Type B pancreatic cell (in vitro differentiated cells): ENCODE measurements around the gene TPI1. TPM values are rescaled to one million over a fixed set of nuclear protein-coding genes. Genes with fewer than 3 reads are reported as not detected.

Experiments
- DNase-seq: peaks from one replicate; pipeline ENCODE4 v3.0.0; 2021; ENCODE audit warnings: mixed read lengths; ENCODE audit not compliant: unreplicated experiment; ENCODE audit errors: extremely low spot score
- H3K27ac Mint-ChIP-seq: 2 replicates; pipeline ENCODE4 v1.8.0; 2021; ENCODE audit warnings: mild to moderate bottlenecking, mixed read lengths
- H3K27me3 Mint-ChIP-seq: 2 replicates; pipeline ENCODE4 v1.8.0; 2021; ENCODE audit warnings: mixed read lengths
- H3K36me3 Mint-ChIP-seq: 2 replicates; pipeline ENCODE4 v1.8.0; 2021; ENCODE audit warnings: mixed read lengths
- H3K4me1 Mint-ChIP-seq: one replicate; pipeline ENCODE4 v1.8.0; 2021; ENCODE audit warnings: mixed read lengths; ENCODE audit not compliant: unreplicated experiment
- H3K4me3 Mint-ChIP-seq: 2 replicates; pipeline ENCODE4 v1.8.0; 2021; ENCODE audit warnings: mild to moderate bottlenecking, mixed read lengths
- H3K9me3 Mint-ChIP-seq: 2 replicates; pipeline ENCODE4 v1.8.0; 2021; ENCODE audit warnings: mixed read lengths
- total RNA-seq: library from RNA; stranded (reverse); gene quantifications from 2 replicates; pipeline ENCODE4 v1.2.1, GENCODE V29; 2021; ENCODE audit warnings: low replicate concordance
- TF ChIP-seq, protein P1 (sequence below): fragments of 200-600 bp; sonication (generic); conservative IDR thresholded peaks from 2 replicates; pipeline ENCODE4 v1.5.0; 2021; ENCODE audit warnings: antibody characterized with exemption, mild to moderate bottlenecking

The TPI1 gene
- total RNA-seq, 1 donor from 2014 or later, result 565 TPM

DNA sequence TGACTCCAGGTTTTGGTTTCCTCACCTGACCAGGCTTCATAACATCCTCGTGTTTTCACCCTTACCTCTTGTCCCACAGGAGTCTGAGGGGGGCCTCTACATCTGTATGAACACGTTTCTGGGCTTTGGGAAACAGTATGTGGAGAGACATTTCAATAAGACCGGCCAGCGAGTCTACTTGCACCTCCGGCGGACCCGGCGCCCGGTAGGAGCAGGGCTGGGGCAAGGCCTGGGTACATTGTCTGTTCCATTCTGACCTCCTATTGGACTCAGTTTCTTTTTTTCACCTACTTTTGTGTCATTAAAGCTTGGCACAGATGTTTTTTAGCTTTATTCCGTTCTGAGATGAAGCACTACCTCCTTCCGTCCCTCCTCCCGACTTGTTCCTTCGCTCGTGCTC is 12.0 kb upstream of the TPI1 start:
- Mint-ChIP-seq H3K27me3 (peaks cover 2% of the 10 kb centered on the region), H3K4me3 (no peak overlapping the region), H3K9me3 (no peaks in the 10 kb centered on the region), H3K36me3 (peaks cover 27% of the 10 kb centered on the region), H3K27ac (peak overlapping the region; percentile 27), H3K4me1 (peaks cover 12% of the 10 kb centered on the region)
- TF ChIP-seq, protein P1, sequence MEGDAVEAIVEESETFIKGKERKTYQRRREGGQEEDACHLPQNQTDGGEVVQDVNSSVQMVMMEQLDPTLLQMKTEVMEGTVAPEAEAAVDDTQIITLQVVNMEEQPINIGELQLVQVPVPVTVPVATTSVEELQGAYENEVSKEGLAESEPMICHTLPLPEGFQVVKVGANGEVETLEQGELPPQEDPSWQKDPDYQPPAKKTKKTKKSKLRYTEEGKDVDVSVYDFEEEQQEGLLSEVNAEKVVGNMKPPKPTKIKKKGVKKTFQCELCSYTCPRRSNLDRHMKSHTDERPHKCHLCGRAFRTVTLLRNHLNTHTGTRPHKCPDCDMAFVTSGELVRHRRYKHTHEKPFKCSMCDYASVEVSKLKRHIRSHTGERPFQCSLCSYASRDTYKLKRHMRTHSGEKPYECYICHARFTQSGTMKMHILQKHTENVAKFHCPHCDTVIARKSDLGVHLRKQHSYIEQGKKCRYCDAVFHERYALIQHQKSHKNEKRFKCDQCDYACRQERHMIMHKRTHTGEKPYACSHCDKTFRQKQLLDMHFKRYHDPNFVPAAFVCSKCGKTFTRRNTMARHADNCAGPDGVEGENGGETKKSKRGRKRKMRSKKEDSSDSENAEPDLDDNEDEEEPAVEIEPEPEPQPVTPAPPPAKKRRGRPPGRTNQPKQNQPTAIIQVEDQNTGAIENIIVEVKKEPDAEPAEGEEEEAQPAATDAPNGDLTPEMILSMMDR, result no peak
- DNase-seq, result no peak

DNA sequence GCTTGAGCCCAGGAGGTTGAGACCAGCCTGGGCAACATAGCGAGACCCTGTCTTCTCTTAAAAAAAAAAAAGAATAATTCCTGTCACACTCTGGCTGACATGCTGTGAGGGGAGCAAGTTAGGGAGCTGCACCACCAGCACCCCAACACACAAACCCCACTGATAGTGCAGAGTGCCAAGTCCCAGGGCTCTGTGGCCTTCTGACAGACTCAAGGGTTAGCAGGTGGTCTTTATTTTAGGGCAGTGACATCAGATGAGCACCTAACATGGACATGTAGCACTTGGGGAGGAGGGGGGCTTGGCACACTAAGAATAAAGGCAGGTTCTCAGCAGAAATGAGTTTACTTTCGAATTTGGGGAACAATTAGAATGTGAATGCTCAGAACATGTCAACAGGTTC is 8.5 kb upstream of the TPI1 start:
- Mint-ChIP-seq H3K27me3 (no peaks in the 10 kb centered on the region), H3K4me3 (no peak overlapping the region), H3K27ac (no peak overlapping the region), H3K36me3 (peaks cover 43% of the 10 kb centered on the region), H3K9me3 (no peaks in the 10 kb centered on the region), H3K4me1 (peaks cover 5% of the 10 kb centered on the region)
- TF ChIP-seq, protein P1, result no peak
- no peak for DNase-seq

DNA sequence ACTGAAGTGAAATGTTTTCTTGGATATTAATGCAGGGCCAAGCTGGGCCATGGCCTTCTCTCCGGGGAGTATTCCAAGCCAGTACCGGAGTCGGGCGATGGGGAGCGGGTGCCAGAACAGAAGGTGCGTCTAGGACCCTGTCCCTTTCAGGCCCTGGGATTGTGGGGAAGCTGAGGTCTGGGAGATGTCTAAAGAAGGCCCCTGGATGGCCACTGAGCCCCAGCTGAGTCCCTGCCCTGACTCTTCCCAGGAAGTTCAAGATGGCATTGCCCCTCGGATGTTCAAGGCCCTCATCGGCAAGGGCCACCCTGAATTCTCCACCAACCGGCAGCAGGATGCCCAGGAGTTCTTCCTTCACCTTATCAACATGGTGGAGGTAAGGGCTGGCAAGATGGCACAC is 7.2 kb upstream of the TPI1 start:
- TF ChIP-seq, protein P1, result no peak
- Mint-ChIP-seq H3K4me3 (no peak overlapping the region), H3K27me3 (no peaks in the 10 kb centered on the region), H3K36me3 (peaks cover 45% of the 10 kb centered on the region), H3K27ac (no peak overlapping the region), H3K9me3 (no peaks in the 10 kb centered on the region), H3K4me1 (no peaks in the 10 kb centered on the region)
- no peak for DNase-seq

DNA sequence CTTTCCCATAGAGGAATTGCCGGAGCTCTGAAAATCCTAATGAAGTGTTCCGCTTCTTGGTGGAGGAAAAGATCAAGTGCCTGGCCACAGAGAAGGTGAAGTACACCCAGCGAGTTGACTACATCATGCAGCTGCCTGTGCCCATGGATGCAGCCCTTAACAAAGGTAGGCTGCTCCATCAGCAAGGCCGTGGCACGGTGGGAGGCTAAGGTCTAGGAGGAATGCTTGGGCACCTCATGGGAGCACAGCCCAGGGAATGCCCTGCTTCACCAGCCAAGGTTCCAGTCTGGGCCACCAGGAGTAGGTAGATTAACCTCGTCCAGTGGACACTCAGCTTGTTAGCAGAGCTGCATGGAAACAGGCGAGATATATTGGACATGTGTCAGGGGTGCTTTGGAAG is 6.4 kb upstream of the TPI1 start:
- Mint-ChIP-seq H3K27me3 (no peaks in the 10 kb centered on the region), H3K9me3 (no peaks in the 10 kb centered on the region), H3K4me3 (no peak overlapping the region), H3K4me1 (no peaks in the 10 kb centered on the region), H3K27ac (no peak overlapping the region), H3K36me3 (peaks cover 48% of the 10 kb centered on the region)
- no peak for DNase-seq
- TF ChIP-seq, protein P1, result no peak

DNA sequence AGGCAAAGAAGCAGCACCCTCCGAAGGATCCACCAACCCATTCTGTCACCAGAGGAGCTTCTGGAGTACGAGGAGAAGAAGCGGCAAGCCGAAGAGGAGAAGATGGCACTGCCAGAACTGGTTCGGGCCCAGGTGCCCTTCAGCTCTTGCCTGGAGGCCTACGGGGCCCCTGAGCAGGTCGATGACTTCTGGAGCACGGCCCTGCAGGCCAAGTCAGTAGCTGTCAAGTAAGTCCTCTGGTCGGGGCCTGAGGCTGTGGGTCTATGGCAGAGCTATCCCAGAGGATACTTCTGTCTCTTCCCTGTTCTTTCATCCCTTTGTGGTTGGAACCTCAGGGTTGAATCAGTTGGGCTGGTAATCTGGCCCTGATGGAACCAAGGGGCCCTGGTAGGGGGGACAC is 5.9 kb upstream of the TPI1 start:
- TF ChIP-seq, protein P1, result no peak
- Mint-ChIP-seq H3K4me3 (no peak overlapping the region), H3K4me1 (peaks cover 1% of the 10 kb centered on the region), H3K27ac (no peak overlapping the region), H3K9me3 (no peaks in the 10 kb centered on the region), H3K27me3 (no peaks in the 10 kb centered on the region), H3K36me3 (peaks cover 48% of the 10 kb centered on the region)
- DNase-seq, result no peak

DNA sequence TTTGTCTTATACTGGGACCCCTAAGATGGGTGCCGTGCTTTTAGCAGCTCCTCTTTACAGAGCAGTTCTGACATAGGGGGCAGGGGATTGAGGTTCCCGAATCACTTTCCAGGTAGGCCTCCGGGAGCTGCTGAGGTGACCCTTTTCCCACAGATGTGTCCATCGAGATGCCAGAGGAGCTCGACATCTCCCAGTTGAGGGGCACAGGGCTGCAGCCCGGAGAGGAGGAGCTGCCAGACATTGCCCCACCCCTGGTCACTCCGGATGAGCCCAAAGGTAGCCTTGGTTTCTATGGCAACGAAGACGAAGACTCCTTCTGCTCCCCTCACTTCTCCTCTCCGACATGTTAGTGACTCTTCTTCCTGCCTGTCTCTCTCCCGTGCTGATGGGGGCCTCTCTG is 4.3 kb upstream of the TPI1 start:
- Mint-ChIP-seq H3K4me1 (peaks cover 5% of the 10 kb centered on the region), H3K27me3 (no peaks in the 10 kb centered on the region), H3K27ac (no peak overlapping the region), H3K4me3 (no peak overlapping the region), H3K9me3 (no peaks in the 10 kb centered on the region), H3K36me3 (peaks cover 41% of the 10 kb centered on the region)
- DNase-seq, result no peak
- TF ChIP-seq, protein P1, result no peak
